Ishikawa (cell line): ENCODE data around the gene NFXL1.

Experiments
- CEBPB ChIP-seq: IDR thresholded peaks from 2 replicates; pipeline ENCODE4 v1.6.1; 2012
- CREB1 ChIP-seq: IDR thresholded peaks from 2 replicates; pipeline ENCODE4 v1.6.1; 2012; ENCODE audit warnings: low read depth
- EGR1 ChIP-seq: IDR thresholded peaks from 2 replicates; pipeline ENCODE4 v1.6.1; 2012
- EP300 ChIP-seq: IDR thresholded peaks from 2 replicates; pipeline ENCODE4 v1.6.1; 2012; ENCODE audit warnings: borderline replicate concordance
- MAX ChIP-seq: IDR thresholded peaks from 2 replicates; pipeline ENCODE4 v1.6.1; 2012
- NFIC ChIP-seq: IDR thresholded peaks from 2 replicates; pipeline ENCODE4 v1.6.1; 2012
- REST ChIP-seq: IDR thresholded peaks from 2 replicates; pipeline ENCODE4 v1.6.1; 2012; ENCODE audit warnings: low read depth, mild to moderate bottlenecking
- TAF1 ChIP-seq: IDR thresholded peaks from 2 replicates; pipeline ENCODE4 v1.6.1; 2012; ENCODE audit warnings: low read depth, mild to moderate bottlenecking
- TCF12 ChIP-seq: IDR thresholded peaks from 2 replicates; pipeline ENCODE4 v1.6.1; 2012; ENCODE audit warnings: low read depth
- TEAD4 ChIP-seq: IDR thresholded peaks from 2 replicates; pipeline ENCODE4 v1.6.1; 2012

GRCh38 chr4:47929682-47930201 is 15.4 kb upstream of the NFXL1 start:
- TF ChIP-seq MAX (no peak), TCF12 (no peak), TEAD4 (no peak), NFIC (no peak), CREB1 (no peak), EGR1 (no peak), EP300 (no peak), TAF1 (no peak), REST (no peak), CEBPB (no peak)
